ENCODE data around the gene CERK. TPM values are rescaled to one million over a fixed set of nuclear protein-coding genes. Genes with fewer than 3 reads are reported as not detected.

The CERK gene
- total and polyA plus RNA-seq, 8 donors = 12.7 to 32.7 (median 29.5) TPM

- no peak for DNase-seq
- TF ChIP-seq CTCF (IDR thresholded peaks at IDR 0.05) = no peak
- FAIRE-seq = no peak
Measured at GRCh38 chr22:46758121-46758520, 20.1 kb upstream of the CERK start.

GRCh38 chr22:46757104-46757503 is 19.1 kb upstream of the CERK start:
- H3K27me3 ChIP-seq = no peaks in the 10 kb centered on the region
- FAIRE-seq (no peak), DNase-seq (no peak), ATAC-seq (no peak)
- 77 to 86% methylated on average over 2 of the region's 2 CpGs for WGBS, 2 donors
- H3K27ac ChIP-seq = no peak overlapping the region
- H3K9me3 ChIP-seq = no peaks in the 10 kb centered on the region
- H3K4me3 ChIP-seq = no peak overlapping the region
- H3K36me3 ChIP-seq = no peaks in the 10 kb centered on the region
- TF ChIP-seq CTCF (IDR thresholded peaks at IDR 0.05) = no peak
- intact Hi-C loops (cut with DNase I) = loop anchor here in 1 of 3 donors (10.0 kb wide), 1 partner anchor 182 kb away; no protein-coding TSS in a partner anchor
- peaks cover 8 to 23% (median 14%) of the 10 kb centered on the region in 3 donors for H3K4me1 ChIP-seq

More at GRCh38 chr22:46758121-46758520, 20.1 kb upstream of the CERK start:
- Histone ChIP-seq H3K27ac (no peak overlapping the region), H3K27me3 (no peaks in the 10 kb centered on the region), H3K9me3 (no peaks in the 10 kb centered on the region), H3K4me3 (no peak overlapping the region), H3K4me1 (peaks cover 8 to 23% (median 14%) of the 10 kb centered on the region in 3 donors), H3K36me3 (no peaks in the 10 kb centered on the region)
- WGBS, 2 donors = 74 to 78% methylated on average over 1 of the region's 1 CpG
- no peak for ATAC-seq
- intact Hi-C loops (cut with DNase I) = loop anchor here in 1 of 3 donors (10.0 kb wide), 1 partner anchor 183 kb away; no protein-coding TSS in a partner anchor

- FAIRE-seq (no peak), ATAC-seq (no peak), DNase-seq (peak in 1 of 6 donors; percentile 23)
- no peaks in the 10 kb centered on the region for H3K27me3 ChIP-seq
- H3K4me1 ChIP-seq = peaks cover 8 to 20% (median 14%) of the 10 kb centered on the region in 3 donors
- 95 to 100% methylated on average over 1 of the region's 1 CpG for WGBS, 2 donors
- no peaks in the 10 kb centered on the region for H3K36me3 ChIP-seq
- no peaks in the 10 kb centered on the region for H3K9me3 ChIP-seq
- TF ChIP-seq CTCF (IDR thresholded peaks at IDR 0.05) = no peak
- no peak overlapping the region for H3K27ac ChIP-seq
- H3K4me3 ChIP-seq = no peak overlapping the region
- intact Hi-C loops (cut with DNase I) = loop anchor here in 1 of 3 donors (10.0 kb wide), 1 partner anchor 181 kb away; no protein-coding TSS in a partner anchor
Measured at GRCh38 chr22:46756097-46756496, 18.0 kb upstream of the CERK start.

- Histone ChIP-seq H3K36me3 (no peaks in the 10 kb centered on the region), H3K9me3 (no peaks in the 10 kb centered on the region), H3K4me3 (no peak overlapping the region), H3K27ac (no peak overlapping the region), H3K27me3 (no peaks in the 10 kb centered on the region), H3K4me1 (peaks cover 8 to 20% (median 14%) of the 10 kb centered on the region in 3 donors)
- no peak for TF ChIP-seq CTCF (IDR thresholded peaks at IDR 0.05)
- peak in 2 of 6 donors; percentile 21 to 25 for DNase-seq
- WGBS, 2 donors = 96 to 100% methylated on average over 2 of the region's 2 CpGs
- no peak for FAIRE-seq
- intact Hi-C loops (cut with DNase I) = loop anchor here in 1 of 3 donors (10.0 kb wide), 1 partner anchor 181 kb away; no protein-coding TSS in a partner anchor
- no peak for ATAC-seq
Measured at GRCh38 chr22:46755525-46755924, 17.5 kb upstream of the CERK start.

- Histone ChIP-seq H3K27ac (peak overlapping the region; percentile 38 to 89 (median 75)), H3K9me3 (no peaks in the 10 kb centered on the region), H3K4me3 (peak overlapping the region in 1 of 4 donors; percentile 18), H3K4me1 (peaks cover 8 to 20% (median 14%) of the 10 kb centered on the region in 3 donors), H3K27me3 (no peaks in the 10 kb centered on the region), H3K36me3 (no peaks in the 10 kb centered on the region)
- WGBS, 2 donors = 72 to 76% methylated on average over 6 of the region's 6 CpGs
- intact Hi-C loops (cut with DNase I) = loop anchor here in 1 of 3 donors (10.0 kb wide), 1 partner anchor 180 kb away; no protein-coding TSS in a partner anchor
- peak in 1 of 4 donors; percentile 1 for ATAC-seq
- DNase-seq = peak in 2 of 6 donors; percentile 26 to 44
- no peak for TF ChIP-seq CTCF (IDR thresholded peaks at IDR 0.05)
- no peak for FAIRE-seq
Measured at GRCh38 chr22:46754826-46755225, 16.8 kb upstream of the CERK start.
